DOHH2 (cell line): Measurements from ENCODE around the gene LYSMD4.

Experiments
- EZH2phosphoT487 ChIP-seq: fragments of 200-600 bp; sonication (generic); IDR thresholded peaks from 2 replicates; pipeline ENCODE4 v1.6.1; 2017; ENCODE audit warnings: borderline replicate concordance, mild to moderate bottlenecking, antibody characterized with exemption, low read length, moderate library complexity, mixed read lengths
- TF ChIP-seq, protein P1 (sequence below): fragments of 200-600 bp; sonication (generic); IDR thresholded peaks from one replicate; pipeline ENCODE4 v1.5.1; 2014; ENCODE audit warnings: antibody characterized with exemption, mild to moderate bottlenecking, low read depth, low read length; ENCODE audit not compliant: poor library complexity, severe bottlenecking

- TF ChIP-seq, protein P1, sequence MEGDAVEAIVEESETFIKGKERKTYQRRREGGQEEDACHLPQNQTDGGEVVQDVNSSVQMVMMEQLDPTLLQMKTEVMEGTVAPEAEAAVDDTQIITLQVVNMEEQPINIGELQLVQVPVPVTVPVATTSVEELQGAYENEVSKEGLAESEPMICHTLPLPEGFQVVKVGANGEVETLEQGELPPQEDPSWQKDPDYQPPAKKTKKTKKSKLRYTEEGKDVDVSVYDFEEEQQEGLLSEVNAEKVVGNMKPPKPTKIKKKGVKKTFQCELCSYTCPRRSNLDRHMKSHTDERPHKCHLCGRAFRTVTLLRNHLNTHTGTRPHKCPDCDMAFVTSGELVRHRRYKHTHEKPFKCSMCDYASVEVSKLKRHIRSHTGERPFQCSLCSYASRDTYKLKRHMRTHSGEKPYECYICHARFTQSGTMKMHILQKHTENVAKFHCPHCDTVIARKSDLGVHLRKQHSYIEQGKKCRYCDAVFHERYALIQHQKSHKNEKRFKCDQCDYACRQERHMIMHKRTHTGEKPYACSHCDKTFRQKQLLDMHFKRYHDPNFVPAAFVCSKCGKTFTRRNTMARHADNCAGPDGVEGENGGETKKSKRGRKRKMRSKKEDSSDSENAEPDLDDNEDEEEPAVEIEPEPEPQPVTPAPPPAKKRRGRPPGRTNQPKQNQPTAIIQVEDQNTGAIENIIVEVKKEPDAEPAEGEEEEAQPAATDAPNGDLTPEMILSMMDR: peak; percentile 56
- no peak for TF ChIP-seq EZH2phosphoT487
Measured at GRCh38 chr15:99703603-99704443, 29.4 kb downstream of the LYSMD4 start.
